Inflammatory macrophage (primary cell): ENCODE measurements around the gene DOCK1.

Experiments
- DNase-seq, 2 donors: peaks; one replicate each; pipeline ENCODE4 v3.0.0-alpha.2; 2020 to 2022

Gene DOCK1

GRCh38 chr10:127497685-127498084 lies 592.5 kb downstream of the DOCK1 start:
- DNase-seq: no peak

- DNase-seq: no peak
These were observed 592.9 kb downstream of the DOCK1 start for GRCh38 chr10:127498087-127498486.

- no peak for DNase-seq
These were observed 594.9 kb downstream of the DOCK1 start for GRCh38 chr10:127500127-127500526.
